Measurements from ENCODE around the gene KDM2A.
"Not testable (repeated sequence)": the region's sequence is repeated elsewhere in the genome, so short reads cannot be mapped to it uniquely, and the experiment has no call there.

KDM2A gene

GRCh38 chr11:67238894-67239782 lies 120.1 kb downstream of the KDM2A start:
- DNase-seq (ENCODE audit: low read depth) = no peak

- peak; percentile 89 for DNase-seq (ENCODE audit: low read depth)
Measured at GRCh38 chr11:67239783-67240575, 120.9 kb downstream of the KDM2A start.

- peak; percentile 46 for DNase-seq (ENCODE audit: low read depth)
Measured at GRCh38 chr11:67240576-67241389, 121.7 kb downstream of the KDM2A start.

GRCh38 chr11:67242548-67242947 lies 123.5 kb downstream of the KDM2A start:
- DNase-seq (ENCODE audit: low read depth) = no peak

- DNase-seq (ENCODE audit: low read depth) = no peak
Measured at GRCh38 chr11:67243051-67243450, 124.0 kb downstream of the KDM2A start.

GRCh38 chr11:67245046-67245445 lies 126.0 kb downstream of the KDM2A start:
- no peak for DNase-seq (ENCODE audit: low read depth)

GRCh38 chr11:67247946-67248550 lies 129.0 kb downstream of the KDM2A start:
- no peak for DNase-seq (ENCODE audit: low read depth)

- DNase-seq (ENCODE audit: low read depth) = no peak
Measured at GRCh38 chr11:67248653-67249052, 129.6 kb downstream of the KDM2A start.

- DNase-seq (ENCODE audit: low read depth) = no peak
Measured at GRCh38 chr11:67250059-67251043, 131.3 kb downstream of the KDM2A start.

GRCh38 chr11:67251841-67252240 lies 132.8 kb downstream of the KDM2A start:
- no peak for DNase-seq (ENCODE audit: low read depth)

- DNase-seq (ENCODE audit: low read depth) = no peak
Measured at GRCh38 chr11:67252831-67253239, 133.8 kb downstream of the KDM2A start.

- DNase-seq (ENCODE audit: low read depth) = no peak
Measured at GRCh38 chr11:67253872-67254624, 135.0 kb downstream of the KDM2A start.

- DNase-seq (ENCODE audit: low read depth) = no peak
Measured at GRCh38 chr11:67254798-67255197, 135.7 kb downstream of the KDM2A start.

GRCh38 chr11:67255353-67255752 lies 136.3 kb downstream of the KDM2A start:
- DNase-seq (ENCODE audit: low read depth) = no peak

- DNase-seq (ENCODE audit: low read depth) = no peak
Measured at GRCh38 chr11:67255864-67256263, 136.8 kb downstream of the KDM2A start.

- no peak for DNase-seq (ENCODE audit: low read depth)
Measured at GRCh38 chr11:67256477-67257135, 137.5 kb downstream of the KDM2A start.

GRCh38 chr11:67260406-67260805 lies 141.3 kb downstream of the KDM2A start:
- no peak for DNase-seq (ENCODE audit: low read depth)

- not testable (repeated sequence) for DNase-seq (ENCODE audit: low read depth)
Measured at GRCh38 chr11:67260885-67261639, 142.0 kb downstream of the KDM2A start.

GRCh38 chr11:67261640-67261945 lies 142.5 kb downstream of the KDM2A start:
- DNase-seq (ENCODE audit: low read depth) = no peak
